ENCODE measurements around the gene LBR.

LBR gene

DNA sequence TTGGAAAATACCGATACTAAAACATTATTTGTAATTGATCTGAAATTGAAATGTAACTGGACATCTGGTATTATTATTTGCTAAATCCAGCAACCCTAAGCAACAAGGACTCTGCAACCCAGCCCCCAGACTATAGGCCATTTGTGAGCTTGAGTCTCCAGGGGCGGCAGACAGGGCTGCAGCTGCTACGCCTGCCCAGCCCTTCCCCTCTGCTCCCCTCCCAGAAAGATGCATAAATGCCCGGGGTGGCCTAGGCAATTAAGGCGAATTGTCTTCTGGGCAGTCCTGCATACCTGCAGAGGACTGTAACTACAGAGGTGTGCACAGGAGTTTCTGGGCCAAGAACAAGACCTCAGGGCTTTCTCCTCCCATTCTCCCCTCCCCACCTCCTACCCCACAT lies 41.2 kb upstream of the LBR start:
- DNase-seq, result no peak
- Histone ChIP-seq H3K27ac (no peak overlapping the region), H3K36me3 (replicated peaks) (no peaks in the 10 kb centered on the region), H3K27me3 (replicated peaks) (no peaks in the 10 kb centered on the region), H3K4me3 (ENCODE audit: low read depth, low read length) (no peak overlapping the region)
- TF ChIP-seq, protein P1, sequence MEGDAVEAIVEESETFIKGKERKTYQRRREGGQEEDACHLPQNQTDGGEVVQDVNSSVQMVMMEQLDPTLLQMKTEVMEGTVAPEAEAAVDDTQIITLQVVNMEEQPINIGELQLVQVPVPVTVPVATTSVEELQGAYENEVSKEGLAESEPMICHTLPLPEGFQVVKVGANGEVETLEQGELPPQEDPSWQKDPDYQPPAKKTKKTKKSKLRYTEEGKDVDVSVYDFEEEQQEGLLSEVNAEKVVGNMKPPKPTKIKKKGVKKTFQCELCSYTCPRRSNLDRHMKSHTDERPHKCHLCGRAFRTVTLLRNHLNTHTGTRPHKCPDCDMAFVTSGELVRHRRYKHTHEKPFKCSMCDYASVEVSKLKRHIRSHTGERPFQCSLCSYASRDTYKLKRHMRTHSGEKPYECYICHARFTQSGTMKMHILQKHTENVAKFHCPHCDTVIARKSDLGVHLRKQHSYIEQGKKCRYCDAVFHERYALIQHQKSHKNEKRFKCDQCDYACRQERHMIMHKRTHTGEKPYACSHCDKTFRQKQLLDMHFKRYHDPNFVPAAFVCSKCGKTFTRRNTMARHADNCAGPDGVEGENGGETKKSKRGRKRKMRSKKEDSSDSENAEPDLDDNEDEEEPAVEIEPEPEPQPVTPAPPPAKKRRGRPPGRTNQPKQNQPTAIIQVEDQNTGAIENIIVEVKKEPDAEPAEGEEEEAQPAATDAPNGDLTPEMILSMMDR (IDR thresholded peaks at IDR 0.05; ENCODE audit: low read depth, low read length, missing control alignments), result no peak
- in situ Hi-C loops (cut with HindIII; ENCODE audit: low pct_ligation_motif_present, low sequenced_read_pairs), result loop anchor here (25.0 kb wide), 1 partner anchor 518 kb away; the partner anchor contains the start of gene SDE2

- no peaks in the 10 kb centered on the region for H3K36me3 ChIP-seq (replicated peaks)
- in situ Hi-C loops (cut with HindIII; ENCODE audit: low pct_ligation_motif_present, low sequenced_read_pairs), result loop anchor here (25.0 kb wide), 1 partner anchor 519 kb away; the partner anchor contains the start of gene SDE2
- TF ChIP-seq, protein P1 (IDR thresholded peaks at IDR 0.05; ENCODE audit: low read depth, low read length, missing control alignments), result no peak
- H3K4me3 ChIP-seq (ENCODE audit: low read depth, low read length), result no peak overlapping the region
- H3K27ac ChIP-seq, result no peak overlapping the region
- no peaks in the 10 kb centered on the region for H3K27me3 ChIP-seq (replicated peaks)
- no peak for DNase-seq
These were observed 40.6 kb upstream of the LBR start for GRCh38 chr1:225468270-225469020.

DNA sequence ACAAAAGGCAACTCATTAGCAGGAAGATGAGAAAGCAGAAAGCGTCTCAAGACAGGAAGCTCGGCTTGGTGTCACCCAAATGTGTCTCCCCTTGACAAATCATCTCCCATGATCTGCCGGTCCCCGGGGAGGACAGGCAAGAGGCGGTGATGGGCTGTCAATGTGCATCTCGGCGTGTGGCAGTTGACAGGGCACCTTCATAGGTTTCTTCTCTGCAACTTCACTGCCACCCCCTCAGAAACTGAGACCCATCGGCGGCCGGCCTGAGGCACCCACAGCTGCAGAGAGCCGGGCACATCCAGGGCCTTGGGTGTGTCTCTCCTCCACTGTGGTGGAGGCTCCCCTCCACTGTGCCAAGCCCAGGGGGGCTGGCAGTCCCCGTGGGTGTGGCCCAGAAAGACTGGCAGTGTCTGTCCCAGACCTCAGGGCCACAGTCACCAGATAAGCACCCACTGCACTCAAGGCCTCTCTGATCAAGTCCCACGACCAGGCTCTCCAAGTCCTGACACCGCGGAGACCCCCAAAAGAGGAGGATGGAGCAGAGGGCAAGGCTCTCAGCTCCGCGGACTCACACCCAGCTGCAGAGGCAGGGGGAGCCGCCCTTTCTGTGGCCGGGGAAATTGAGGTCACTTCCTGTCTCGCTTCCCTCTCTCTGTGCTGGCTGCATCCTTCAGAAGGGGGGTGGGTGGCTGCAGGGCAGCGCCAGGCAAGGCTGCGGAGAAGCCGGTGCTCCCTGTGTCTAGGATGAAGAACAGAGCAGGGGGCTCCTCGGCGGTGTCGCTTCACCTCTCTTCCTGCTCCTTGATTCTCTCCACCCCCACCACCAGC lies 39.6 kb upstream of the LBR start:
- Histone ChIP-seq H3K36me3 (replicated peaks) (no peaks in the 10 kb centered on the region), H3K27me3 (replicated peaks) (no peaks in the 10 kb centered on the region), H3K27ac (peak overlapping the region; percentile 35), H3K4me3 (ENCODE audit: low read depth, low read length) (no peak overlapping the region)
- in situ Hi-C loops (cut with HindIII; ENCODE audit: low pct_ligation_motif_present, low sequenced_read_pairs), result loop anchor here (25.0 kb wide), 1 partner anchor 520 kb away; the partner anchor contains the start of gene SDE2
- DNase-seq, result no peak
- TF ChIP-seq, protein P1 (IDR thresholded peaks at IDR 0.05; ENCODE audit: low read depth, low read length, missing control alignments), result no peak

DNA sequence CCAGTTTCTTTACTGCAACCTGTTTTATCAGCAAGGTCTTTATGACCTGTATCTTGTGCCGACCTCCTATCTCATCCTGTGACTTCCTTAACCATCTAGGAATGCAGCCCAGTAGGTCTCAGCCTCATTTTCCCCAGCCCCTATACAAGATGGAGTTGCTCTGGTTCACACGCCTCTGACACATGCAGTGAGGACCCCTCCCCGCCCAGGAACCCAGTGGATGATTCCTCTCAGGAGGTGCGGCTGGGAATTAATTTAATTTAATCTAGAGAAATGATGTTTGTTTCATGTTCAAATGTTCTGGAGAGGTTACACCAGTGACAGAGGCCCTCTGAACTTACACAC lies 39.0 kb upstream of the LBR start:
- TF ChIP-seq, protein P1 (IDR thresholded peaks at IDR 0.05; ENCODE audit: low read depth, low read length, missing control alignments), result no peak
- no peak overlapping the region for H3K27ac ChIP-seq
- no peak overlapping the region for H3K4me3 ChIP-seq (ENCODE audit: low read depth, low read length)
- in situ Hi-C loops (cut with HindIII; ENCODE audit: low pct_ligation_motif_present, low sequenced_read_pairs), result loop anchor here (25.0 kb wide), 1 partner anchor 520 kb away; the partner anchor contains the start of gene SDE2
- no peaks in the 10 kb centered on the region for H3K36me3 ChIP-seq (replicated peaks)
- no peak for DNase-seq
- no peaks in the 10 kb centered on the region for H3K27me3 ChIP-seq (replicated peaks)

DNA sequence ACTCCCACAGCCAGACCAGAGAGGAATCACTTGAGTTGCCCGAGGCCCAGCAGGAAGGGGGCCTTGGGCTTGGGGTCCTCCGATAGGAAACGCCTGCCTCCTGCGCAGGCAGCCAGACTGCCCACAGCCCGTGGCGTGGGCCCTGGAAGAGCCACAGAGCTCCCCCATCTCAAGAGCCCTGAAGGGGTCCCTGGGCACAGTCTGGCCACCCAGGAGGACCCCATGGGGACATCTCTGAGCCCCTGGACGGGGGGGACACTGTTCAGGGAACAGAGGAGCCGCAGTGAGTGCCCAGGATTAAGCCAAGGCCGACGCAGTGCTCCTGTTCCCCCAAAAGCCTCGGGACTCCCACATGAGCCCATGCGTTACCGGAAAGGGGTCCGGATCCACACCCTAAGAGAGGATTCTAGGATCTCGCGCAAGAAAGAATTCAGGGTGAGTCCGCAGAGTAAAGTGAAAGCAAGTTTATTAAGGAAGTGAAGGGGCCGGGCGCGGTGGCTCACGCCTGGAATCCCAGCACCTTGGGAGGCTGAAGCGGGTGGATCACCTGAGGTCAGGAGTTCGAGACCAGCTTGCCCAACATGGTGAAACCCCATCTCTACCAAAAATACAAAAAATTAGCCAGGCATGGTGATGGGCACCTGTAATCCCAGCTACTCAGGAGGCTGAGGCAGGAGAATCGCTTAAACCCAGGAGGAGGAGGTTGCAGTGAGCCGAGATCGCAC lies 38.1 kb upstream of the LBR start:
- TF ChIP-seq, protein P1 (IDR thresholded peaks at IDR 0.05; ENCODE audit: low read depth, low read length, missing control alignments), result no peak
- H3K36me3 ChIP-seq (replicated peaks), result no peaks in the 10 kb centered on the region
- DNase-seq, result no peak
- in situ Hi-C loops (cut with HindIII; ENCODE audit: low pct_ligation_motif_present, low sequenced_read_pairs), result loop anchor here (25.0 kb wide), 1 partner anchor 521 kb away; the partner anchor contains the start of gene SDE2
- H3K27ac ChIP-seq, result no peak overlapping the region
- H3K27me3 ChIP-seq (replicated peaks), result no peaks in the 10 kb centered on the region
- H3K4me3 ChIP-seq (ENCODE audit: low read depth, low read length), result no peak overlapping the region
